ENCODE results near the gene NID1.
"Not testable (repeated sequence)": the region's sequence is repeated elsewhere in the genome, so short reads cannot be mapped to it uniquely, and the experiment has no call there.

Gene NID1

GRCh38 chr1:236101233-236102200 is 36.6 kb upstream of the NID1 start:
- Histone ChIP-seq H3K27ac (no peak overlapping the region), H3K4me3 (no peak overlapping the region)
- no peak for TF ChIP-seq CTCF (IDR thresholded peaks at IDR 0.05)
- DNase-seq (ENCODE audit: low spot score) = no peak

GRCh38 chr1:236100799-236101198 is 35.9 kb upstream of the NID1 start:
- Histone ChIP-seq H3K4me3 (no peak overlapping the region), H3K27ac (no peak overlapping the region)
- no peak for DNase-seq (ENCODE audit: low spot score)
- TF ChIP-seq CTCF (IDR thresholded peaks at IDR 0.05) = no peak

- no peak for TF ChIP-seq CTCF (IDR thresholded peaks at IDR 0.05)
- no peak overlapping the region for H3K4me3 ChIP-seq
- H3K27ac ChIP-seq = no peak overlapping the region
- no peak for DNase-seq (ENCODE audit: low spot score)
Measured at GRCh38 chr1:236099355-236099974, 34.6 kb upstream of the NID1 start.

- no peak for DNase-seq (ENCODE audit: low spot score)
- TF ChIP-seq CTCF (IDR thresholded peaks at IDR 0.05) = no peak
- Histone ChIP-seq H3K4me3 (no peak overlapping the region), H3K27ac (no peak overlapping the region)
Measured at GRCh38 chr1:236098267-236098666, 33.4 kb upstream of the NID1 start.

- H3K27ac ChIP-seq = peak overlapping the region; percentile 46 to 62
- DNase-seq (ENCODE audit: low spot score) = peak; percentile 94
- not testable (repeated sequence) for H3K4me3 ChIP-seq
Measured at GRCh38 chr1:236096660-236097482, 32.0 kb upstream of the NID1 start.

GRCh38 chr1:236095705-236096520 is 31.0 kb upstream of the NID1 start:
- Histone ChIP-seq H3K27ac (no peak overlapping the region), H3K4me3 (no peak overlapping the region)
- no peak for DNase-seq (ENCODE audit: low spot score)
- TF ChIP-seq CTCF (IDR thresholded peaks at IDR 0.05) = no peak

Measured in coronary artery (tissue), 2 donors.